NT2/D1 (cell line): Measurements from ENCODE around the gene ERC2.

Experiments used
- YY1 ChIP-seq: IDR thresholded peaks from 2 replicates; pipeline ENCODE4 v1.6.1; 2011; ENCODE audit not compliant: insufficient read length, insufficient read depth
- ZNF274 ChIP-seq: IDR thresholded peaks from 2 replicates; pipeline ENCODE4 v1.6.1; 2011; ENCODE audit warnings: mild to moderate bottlenecking, low read depth, low read length

- TF ChIP-seq YY1: no peak
- TF ChIP-seq ZNF274: no peak
These were observed 270.9 kb downstream of the ERC2 start for GRCh38 chr3:56197259-56197965.
